Nephron (organoid): ENCODE results near the gene VPS8.

Experiments used
- H3K27ac Mint-ChIP-seq, 3 experiments: 2 replicates each; pipeline ENCODE4 v1.8.0; 2020; ENCODE audit warnings: mixed read lengths in 3 of 3, mild to moderate bottlenecking in 2 of 3, moderate library complexity in 1 of 3
- H3K27me3 Mint-ChIP-seq: 2 replicates; pipeline ENCODE4 v1.8.0; 2021; ENCODE audit warnings: low read depth, mild to moderate bottlenecking, moderate library complexity, mixed read lengths
- H3K36me3 Mint-ChIP-seq: 2 replicates; pipeline ENCODE4 v1.8.0; 2020; ENCODE audit warnings: low read depth, mixed read lengths
- H3K4me1 Mint-ChIP-seq: 2 replicates; pipeline ENCODE4 v1.8.0; 2020; ENCODE audit warnings: mixed read lengths
- H3K4me3 Mint-ChIP-seq, 3 experiments: 2 replicates each; pipeline ENCODE4 v1.8.0; 2020; ENCODE audit warnings: mild to moderate bottlenecking in 3 of 3, mixed read lengths in 3 of 3, moderate library complexity in 2 of 3
- H3K9me3 Mint-ChIP-seq: 2 replicates; pipeline ENCODE4 v1.8.0; 2020; ENCODE audit warnings: mixed read lengths
- TF ChIP-seq, protein P1 (sequence below), 3 experiments: fragments of 200-600 bp; sonication (generic); IDR thresholded peaks; one replicate each; pipeline ENCODE4 v1.5.0; 2021; ENCODE audit warnings: antibody characterized with exemption in 3 of 3; ENCODE audit not compliant: unreplicated experiment in 3 of 3

VPS8 gene

DNA sequence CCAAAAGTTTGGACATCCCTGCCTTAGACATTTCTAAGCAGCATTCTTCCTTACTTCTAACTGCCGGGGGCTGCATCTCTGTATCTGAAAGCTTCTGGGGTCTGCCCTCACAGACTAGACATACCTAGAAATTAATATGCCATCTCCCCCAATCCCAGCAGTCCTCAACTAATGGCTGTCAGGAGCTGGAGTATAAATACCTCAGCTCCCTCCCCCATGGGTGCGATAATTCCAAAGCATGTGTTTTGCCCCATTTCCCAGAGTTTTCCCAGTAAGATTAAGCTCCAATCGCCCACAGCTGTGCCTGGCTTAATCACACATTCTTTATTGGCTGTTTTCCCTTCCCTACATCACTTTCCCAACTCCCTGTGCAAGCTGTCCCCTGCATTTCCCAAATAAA is 13.8 kb upstream of the VPS8 start:
- Mint-ChIP-seq H3K4me1 (peaks cover 19% of the 10 kb centered on the region), H3K36me3 (no peaks in the 10 kb centered on the region), H3K9me3 (no peaks in the 10 kb centered on the region), H3K27ac (no peak overlapping the region), H3K27me3 (peaks cover 9% of the 10 kb centered on the region), H3K4me3 (no peak overlapping the region)
- TF ChIP-seq, protein P1, sequence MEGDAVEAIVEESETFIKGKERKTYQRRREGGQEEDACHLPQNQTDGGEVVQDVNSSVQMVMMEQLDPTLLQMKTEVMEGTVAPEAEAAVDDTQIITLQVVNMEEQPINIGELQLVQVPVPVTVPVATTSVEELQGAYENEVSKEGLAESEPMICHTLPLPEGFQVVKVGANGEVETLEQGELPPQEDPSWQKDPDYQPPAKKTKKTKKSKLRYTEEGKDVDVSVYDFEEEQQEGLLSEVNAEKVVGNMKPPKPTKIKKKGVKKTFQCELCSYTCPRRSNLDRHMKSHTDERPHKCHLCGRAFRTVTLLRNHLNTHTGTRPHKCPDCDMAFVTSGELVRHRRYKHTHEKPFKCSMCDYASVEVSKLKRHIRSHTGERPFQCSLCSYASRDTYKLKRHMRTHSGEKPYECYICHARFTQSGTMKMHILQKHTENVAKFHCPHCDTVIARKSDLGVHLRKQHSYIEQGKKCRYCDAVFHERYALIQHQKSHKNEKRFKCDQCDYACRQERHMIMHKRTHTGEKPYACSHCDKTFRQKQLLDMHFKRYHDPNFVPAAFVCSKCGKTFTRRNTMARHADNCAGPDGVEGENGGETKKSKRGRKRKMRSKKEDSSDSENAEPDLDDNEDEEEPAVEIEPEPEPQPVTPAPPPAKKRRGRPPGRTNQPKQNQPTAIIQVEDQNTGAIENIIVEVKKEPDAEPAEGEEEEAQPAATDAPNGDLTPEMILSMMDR (IDR thresholded peaks at IDR 0.05; ENCODE audit: unreplicated experiment in 3 of 3): no peak

- Mint-ChIP-seq H3K36me3 (no peaks in the 10 kb centered on the region), H3K27ac (no peak overlapping the region), H3K4me1 (peaks cover 21% of the 10 kb centered on the region), H3K9me3 (no peaks in the 10 kb centered on the region), H3K4me3 (no peak overlapping the region), H3K27me3 (peaks cover 9% of the 10 kb centered on the region)
- TF ChIP-seq, protein P1 (IDR thresholded peaks at IDR 0.05; ENCODE audit: unreplicated experiment in 3 of 3): no peak
These were observed 11.5 kb upstream of the VPS8 start for GRCh38 chr3:184800349-184800930.

- Mint-ChIP-seq H3K27ac (no peak overlapping the region), H3K36me3 (no peaks in the 10 kb centered on the region), H3K9me3 (no peaks in the 10 kb centered on the region), H3K4me1 (peaks cover 24% of the 10 kb centered on the region), H3K4me3 (no peak overlapping the region), H3K27me3 (peaks cover 9% of the 10 kb centered on the region)
- TF ChIP-seq, protein P1 (IDR thresholded peaks at IDR 0.05; ENCODE audit: unreplicated experiment in 3 of 3): no peak
These were observed 10.7 kb upstream of the VPS8 start for GRCh38 chr3:184801241-184801785.

GRCh38 chr3:184802150-184802549 is 9.8 kb upstream of the VPS8 start:
- Mint-ChIP-seq H3K4me3 (no peak overlapping the region), H3K9me3 (no peaks in the 10 kb centered on the region), H3K27ac (no peak overlapping the region), H3K36me3 (no peaks in the 10 kb centered on the region), H3K27me3 (peaks cover 6% of the 10 kb centered on the region), H3K4me1 (peaks cover 23% of the 10 kb centered on the region)
- TF ChIP-seq, protein P1 (IDR thresholded peaks at IDR 0.05; ENCODE audit: unreplicated experiment in 3 of 3): no peak

- H3K9me3 Mint-ChIP-seq: no peaks in the 10 kb centered on the region
- H3K36me3 Mint-ChIP-seq: no peaks in the 10 kb centered on the region
- H3K27me3 Mint-ChIP-seq: peaks cover 6% of the 10 kb centered on the region
- H3K4me3 Mint-ChIP-seq: no peak overlapping the region
- peaks cover 23% of the 10 kb centered on the region for H3K4me1 Mint-ChIP-seq
- TF ChIP-seq, protein P1 (IDR thresholded peaks at IDR 0.05; ENCODE audit: unreplicated experiment in 3 of 3): no peak
- no peak overlapping the region for H3K27ac Mint-ChIP-seq
These were observed 7.2 kb upstream of the VPS8 start for GRCh38 chr3:184804801-184805200.
